Keratinocyte (primary cell): ENCODE data around the gene LRFN3. TPM values are rescaled to one million over a fixed set of nuclear protein-coding genes. Genes with fewer than 3 reads are reported as not detected.

Experiments used
- DNase-seq: peaks from one replicate; pipeline ENCODE4 v3.0.0-alpha.2; 2011; ENCODE audit warnings: low read depth, missing footprints, low spot score
- FAIRE-seq: peaks from 2 replicates; lab custom pipeline; 2011; peaks lifted over from hg19 to GRCh38; lab: Jason Lieb, UNC
- H2AFZ ChIP-seq: 2 replicates; pipeline ENCODE4 v1.6.0; 2012; ENCODE audit warnings: low read length, control low read depth, inconsistent platforms; ENCODE audit not compliant: control insufficient read depth
- H3K27ac ChIP-seq: 2 replicates; pipeline ENCODE4 v1.5.1; 2011; ENCODE audit warnings: low read length; ENCODE audit not compliant: control insufficient read depth, insufficient read depth
- H3K27me3 ChIP-seq: 3 replicates; pipeline ENCODE4 v1.6.0; 2011; ENCODE audit warnings: low read length; ENCODE audit not compliant: control insufficient read depth, insufficient read depth; ENCODE audit errors: extremely low read depth
- H3K36me3 ChIP-seq, 2 experiments: 2 replicates in 1 of 2; 3 replicates in 1 of 2; pipeline ENCODE4 v1.5.1; 2011; ENCODE audit warnings: low read length in 2 of 2, mild to moderate bottlenecking in 1 of 2; ENCODE audit not compliant: control insufficient read depth in 2 of 2, insufficient read depth in 2 of 2; ENCODE audit errors: extremely low read depth in 1 of 2
- H3K4me1 ChIP-seq: 3 replicates; pipeline ENCODE4 v1.5.1; 2011; ENCODE audit warnings: low read length; ENCODE audit not compliant: control insufficient read depth, insufficient read depth; ENCODE audit errors: extremely low read depth
- H3K4me2 ChIP-seq: 3 replicates; pipeline ENCODE4 v1.6.0; 2011; ENCODE audit warnings: low read depth, low read length; ENCODE audit not compliant: control insufficient read depth, insufficient read depth; ENCODE audit errors: extremely low read depth
- H3K4me3 ChIP-seq, 3 experiments: fragments of 200-600 bp in 1 of 3; sonication (generic) in 1 of 3; 2 replicates in 2 of 3; 3 replicates in 1 of 3; pipeline ENCODE4 v1.5.1; 2011 to 2016; ENCODE audit warnings: low read length in 3 of 3, mild to moderate bottlenecking in 3 of 3, control low read depth in 2 of 3, inconsistent platforms in 1 of 3, low read depth in 1 of 3, mixed read lengths in 1 of 3, mixed run types in 1 of 3, moderate library complexity in 1 of 3; ENCODE audit not compliant: control insufficient read depth in 2 of 3, insufficient read depth in 2 of 3; ENCODE audit errors: extremely low read depth in 1 of 3
- H3K79me2 ChIP-seq: 2 replicates; pipeline ENCODE4 v1.6.0; 2012; ENCODE audit warnings: low read length; ENCODE audit not compliant: control insufficient read depth, insufficient read depth
- H3K9ac ChIP-seq: 3 replicates; pipeline ENCODE4 v1.6.0; 2011; ENCODE audit warnings: low read length; ENCODE audit not compliant: control insufficient read depth, insufficient read depth; ENCODE audit errors: extremely low read depth
- H3K9me1 ChIP-seq: 3 replicates; pipeline ENCODE4 v1.6.0; 2011; ENCODE audit warnings: low read length; ENCODE audit not compliant: control insufficient read depth, insufficient read depth; ENCODE audit errors: extremely low read depth
- H3K9me3 ChIP-seq: 2 replicates; pipeline ENCODE4 v1.5.1; 2012; ENCODE audit warnings: low read depth, low read length; ENCODE audit not compliant: control insufficient read depth
- H4K20me1 ChIP-seq: 3 replicates; pipeline ENCODE4 v1.6.0; 2011; ENCODE audit warnings: low read length; ENCODE audit not compliant: control insufficient read depth, insufficient read depth; ENCODE audit errors: extremely low read depth
- CTCF ChIP-seq, 3 experiments: IDR thresholded peaks in 1 of 3; conservative IDR thresholded peaks in 1 of 3; optimal IDR thresholded peaks in 1 of 3; 2 replicates in 2 of 3; 3 replicates in 1 of 3; pipeline versions ENCODE3 to v1.5.1; 2011; ENCODE audit warnings: low read length in 3 of 3, mild to moderate bottlenecking in 3 of 3, moderate library complexity in 2 of 3, control low read depth in 1 of 3, inconsistent platforms in 1 of 3; ENCODE audit not compliant: insufficient read depth in 2 of 3; ENCODE audit errors: extremely low read depth in 1 of 3
- EZH2 ChIP-seq: IDR thresholded peaks from one replicate; pipeline ENCODE4 v1.6.1; 2012; ENCODE audit warnings: inconsistent platforms, mild to moderate bottlenecking, low read length, moderate library complexity
- dilution Hi-C: fragments of 300-500 bp; cut with MboI; formaldehyde crosslinking; loops from one replicate; pipeline ENCODE4 v1.7.0; 2020; ENCODE audit warnings: low sequenced_read_pairs; ENCODE audit not compliant: extremely low pct_ligation_motif_present
- polyA plus RNA-seq, 5 experiments: library from polyadenylated mRNA; depleted of rRNA in 3 of 5; stranded (reverse) in 3 of 5; stranded (forward) in 1 of 5; unstranded in 1 of 5; fragments of >200 nt; gene quantifications; 1 replicate in 1 of 5; 2 replicates in 3 of 5; 3 replicates in 1 of 5; pipeline versions ENCODE4 v1.2.1 to v1.2.3, GENCODE V29; 2011 to 2012; ENCODE audit warnings: missing spikeins in 2 of 5, low read depth in 1 of 5, low replicate concordance in 1 of 5

LRFN3 gene
- polyA plus RNA-seq, 1 donor (not counting 4 experiments of a cell fraction or from before 2014, with no cell fraction given) = 0.73 TPM

GRCh38 chr19:35990156-35990555 lies 54.0 kb downstream of the LRFN3 start:
- peaks cover 2% of the 10 kb centered on the region for H3K79me2 ChIP-seq
- H3K4me2 ChIP-seq = no peak overlapping the region
- no peaks in the 10 kb centered on the region for H3K36me3 ChIP-seq
- no peak overlapping the region for H3K4me3 ChIP-seq
- H3K27ac ChIP-seq = no peak overlapping the region
- dilution Hi-C loops = no loop called here
- no peaks in the 10 kb centered on the region for H3K9me3 ChIP-seq
- H3K9me1 ChIP-seq = no peaks in the 10 kb centered on the region
- H3K9ac ChIP-seq = no peak overlapping the region
- no peak for TF ChIP-seq CTCF (optimal IDR thresholded peaks at IDR 0.05 in 1 of 3, IDR thresholded peaks at IDR 0.05 in 1 of 3, conservative IDR thresholded peaks at IDR 0.05 in 1 of 3; ENCODE audit: extremely low read depth in 1 of 3, insufficient read depth in 2 of 3, low read length in 3 of 3)
- no peak for TF ChIP-seq EZH2
- H3K4me1 ChIP-seq = peaks cover 13% of the 10 kb centered on the region
- FAIRE-seq (no peak), DNase-seq (no peak)
- no peak overlapping the region for H2AFZ ChIP-seq
- H4K20me1 ChIP-seq = no peaks in the 10 kb centered on the region
- peaks cover 8% of the 10 kb centered on the region for H3K27me3 ChIP-seq

DNA sequence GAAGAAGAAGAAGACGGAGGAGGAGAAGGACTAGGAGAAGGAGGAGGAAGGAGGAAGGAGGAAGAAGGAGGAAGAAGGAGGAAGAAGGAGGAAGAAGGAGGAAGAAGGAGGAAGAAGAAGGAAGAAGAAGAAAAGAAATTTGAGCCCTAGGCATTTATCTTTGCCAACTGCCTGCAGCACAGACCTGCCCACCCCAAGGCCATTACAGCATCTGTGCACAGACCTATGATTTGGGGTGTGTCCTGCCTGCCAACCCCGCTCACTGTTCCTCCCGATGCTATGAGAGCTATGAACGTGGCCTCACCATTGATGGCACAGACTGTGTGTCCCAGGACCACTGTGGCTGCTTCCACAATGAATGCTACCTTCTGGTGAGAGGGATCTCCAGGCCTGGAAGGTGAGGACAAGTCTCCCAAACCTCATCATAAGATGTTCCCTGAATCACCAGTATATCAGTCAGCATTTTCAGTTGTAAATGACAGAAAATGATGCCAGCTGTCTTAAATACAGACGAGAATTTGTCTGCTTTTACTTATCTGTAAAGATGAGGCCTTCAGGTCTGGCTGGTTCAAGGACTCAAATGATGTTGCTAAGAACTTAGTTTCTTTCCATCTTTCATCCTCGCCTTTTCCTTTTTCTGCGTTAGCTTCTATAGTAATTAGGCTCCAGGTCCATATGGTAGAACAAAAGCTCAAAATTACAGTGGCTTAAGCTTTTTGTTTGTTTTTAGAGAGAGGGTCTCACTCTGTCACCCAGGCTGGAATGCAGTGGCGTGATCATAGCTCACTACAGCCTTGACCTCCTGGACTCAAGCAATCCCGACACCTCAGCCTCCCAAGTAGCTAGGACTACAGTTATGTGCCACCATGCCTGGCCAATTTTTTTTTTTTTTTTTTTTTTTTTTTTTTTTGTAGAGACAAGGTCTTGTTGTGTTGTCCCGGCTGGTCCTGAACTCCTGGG lies 54.9 kb downstream of the LRFN3 start:
- Histone ChIP-seq H3K4me3 (no peak overlapping the region), H3K79me2 (peaks cover 11% of the 10 kb centered on the region), H4K20me1 (no peaks in the 10 kb centered on the region), H3K4me2 (no peak overlapping the region), H3K27ac (no peak overlapping the region), H2AFZ (no peak overlapping the region), H3K4me1 (peaks cover 18% of the 10 kb centered on the region), H3K27me3 (peaks cover 6% of the 10 kb centered on the region), H3K9me3 (no peaks in the 10 kb centered on the region), H3K36me3 (no peaks in the 10 kb centered on the region), H3K9ac (no peak overlapping the region), H3K9me1 (no peaks in the 10 kb centered on the region)
- DNase-seq (no peak), FAIRE-seq (no peak)
- dilution Hi-C loops = no loop called here
- TF ChIP-seq EZH2 = no peak
